Mesothelial cell of epicardium (in vitro differentiated cells): ENCODE results near the gene SOD2. TPM values are rescaled to one million over a fixed set of nuclear protein-coding genes. Genes with fewer than 3 reads are reported as not detected.
"Not testable (repeated sequence)": the region's sequence is repeated elsewhere in the genome, so short reads cannot be mapped to it uniquely, and the experiment has no call there.

Source experiments
- DNase-seq, 2 experiments: peaks; one replicate each; pipeline ENCODE4 v3.0.0; 2021; ENCODE audit warnings: low spot score in 2 of 2; ENCODE audit not compliant: unreplicated experiment in 2 of 2
- H3K27ac Mint-ChIP-seq: 2 replicates; pipeline ENCODE4 v1.8.0; 2021; ENCODE audit warnings: mixed read lengths
- H3K27me3 Mint-ChIP-seq: 2 replicates; pipeline ENCODE4 v1.8.0; 2021; ENCODE audit warnings: low read depth, mixed read lengths
- H3K36me3 Mint-ChIP-seq: 2 replicates; pipeline ENCODE4 v1.8.0; 2021; ENCODE audit warnings: mixed read lengths
- H3K4me1 Mint-ChIP-seq: 2 replicates; pipeline ENCODE4 v1.8.0; 2021; ENCODE audit warnings: mixed read lengths
- H3K4me3 Mint-ChIP-seq: 2 replicates; pipeline ENCODE4 v1.8.0; 2021; ENCODE audit warnings: mild to moderate bottlenecking, moderate library complexity, mixed read lengths
- H3K9me3 Mint-ChIP-seq: 2 replicates; pipeline ENCODE4 v1.8.0; 2021; ENCODE audit warnings: mixed read lengths
- total RNA-seq: library from RNA; stranded (reverse); gene quantifications from 3 replicates; pipeline ENCODE4 v1.2.1, GENCODE V29; 2021
- TF ChIP-seq, protein P1 (sequence below): fragments of 200-600 bp; sonication (generic); IDR thresholded peaks from one replicate; pipeline ENCODE4 v1.5.0; 2021; ENCODE audit warnings: antibody characterized with exemption; ENCODE audit not compliant: unreplicated experiment

Gene SOD2
- 62.9 to 67.6 TPM (median 65.0 TPM) in 3 replicates for total RNA-seq

DNA sequence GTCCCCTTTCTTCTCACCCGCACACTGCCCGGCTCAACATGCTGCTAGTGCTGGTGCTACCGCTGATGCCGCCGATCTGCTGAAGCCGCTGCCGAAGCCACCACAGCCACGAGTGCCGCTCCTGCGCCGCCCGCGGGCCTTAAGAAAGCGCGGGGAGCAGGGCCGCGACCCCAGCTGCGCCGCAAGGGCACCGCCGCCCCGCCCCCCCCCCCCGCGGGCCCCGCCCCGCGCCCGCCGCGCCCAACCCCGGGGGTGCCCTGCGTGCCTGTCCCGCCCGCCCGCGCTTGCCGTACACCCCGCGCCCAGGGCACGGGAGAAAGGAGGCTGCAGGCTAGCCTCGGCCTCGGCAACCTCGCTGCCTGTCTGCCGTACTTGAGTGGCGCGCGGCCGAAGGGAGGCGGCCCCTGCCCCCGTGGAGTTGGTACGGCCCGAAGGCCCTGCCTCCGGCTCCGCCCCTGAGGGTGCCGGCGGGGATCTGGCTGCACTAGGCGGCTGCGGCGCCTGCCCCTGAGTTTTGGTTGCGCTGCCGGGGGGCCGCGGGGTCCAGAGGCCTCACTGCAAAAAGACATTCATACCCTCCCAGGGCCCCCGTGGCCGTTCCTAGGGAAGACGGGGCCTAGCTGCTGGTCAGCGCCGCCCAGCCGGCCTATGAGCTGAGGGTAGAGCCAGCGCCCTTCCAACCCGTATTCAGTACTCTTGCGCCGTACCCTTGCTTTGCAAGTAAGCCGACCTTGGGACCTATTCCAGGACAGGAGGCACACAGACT is at the start of gene SOD2:
Gene SOD2 (minus strand): TSS at position 114 of the 766 bp plus-strand sequence. CDS start 74 bp downstream, at position 40.
- H3K27ac Mint-ChIP-seq, result peak within 1 kb of the TSS; percentile 92
- TF ChIP-seq, protein P1, sequence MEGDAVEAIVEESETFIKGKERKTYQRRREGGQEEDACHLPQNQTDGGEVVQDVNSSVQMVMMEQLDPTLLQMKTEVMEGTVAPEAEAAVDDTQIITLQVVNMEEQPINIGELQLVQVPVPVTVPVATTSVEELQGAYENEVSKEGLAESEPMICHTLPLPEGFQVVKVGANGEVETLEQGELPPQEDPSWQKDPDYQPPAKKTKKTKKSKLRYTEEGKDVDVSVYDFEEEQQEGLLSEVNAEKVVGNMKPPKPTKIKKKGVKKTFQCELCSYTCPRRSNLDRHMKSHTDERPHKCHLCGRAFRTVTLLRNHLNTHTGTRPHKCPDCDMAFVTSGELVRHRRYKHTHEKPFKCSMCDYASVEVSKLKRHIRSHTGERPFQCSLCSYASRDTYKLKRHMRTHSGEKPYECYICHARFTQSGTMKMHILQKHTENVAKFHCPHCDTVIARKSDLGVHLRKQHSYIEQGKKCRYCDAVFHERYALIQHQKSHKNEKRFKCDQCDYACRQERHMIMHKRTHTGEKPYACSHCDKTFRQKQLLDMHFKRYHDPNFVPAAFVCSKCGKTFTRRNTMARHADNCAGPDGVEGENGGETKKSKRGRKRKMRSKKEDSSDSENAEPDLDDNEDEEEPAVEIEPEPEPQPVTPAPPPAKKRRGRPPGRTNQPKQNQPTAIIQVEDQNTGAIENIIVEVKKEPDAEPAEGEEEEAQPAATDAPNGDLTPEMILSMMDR, result no peak
- peak within 1 kb of the TSS; percentile 90 for H3K4me3 Mint-ChIP-seq
- H3K36me3 Mint-ChIP-seq, result peaks cover 3% of the 10 kb centered on the region
- H3K4me1 Mint-ChIP-seq, result peaks cover 22% of the 10 kb centered on the region
- DNase-seq, result peak; percentile 50 to 77
- no peaks in the 10 kb centered on the region for H3K9me3 Mint-ChIP-seq
- no peaks in the 10 kb centered on the region for H3K27me3 Mint-ChIP-seq

DNA sequence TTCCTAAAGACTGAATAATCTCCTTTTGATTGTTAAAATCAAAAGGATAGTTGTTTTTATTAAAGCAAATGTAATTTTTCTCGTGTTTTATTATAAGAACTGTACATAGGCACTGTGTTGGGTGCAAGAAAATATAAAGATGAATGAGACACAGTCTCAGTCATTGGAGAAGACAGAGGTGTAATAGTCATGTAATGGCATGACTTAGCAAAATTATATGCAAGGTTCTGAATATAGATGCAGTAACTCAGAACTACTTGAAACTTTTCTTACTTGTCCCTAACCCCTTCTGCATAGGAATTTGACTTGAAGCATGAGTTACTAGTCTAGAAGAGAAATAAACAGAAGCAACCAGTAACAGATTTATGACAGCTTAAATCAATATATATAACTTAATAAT is 49.1 kb upstream of the SOD2 start:
- H3K36me3 Mint-ChIP-seq, result peaks cover 34% of the 10 kb centered on the region
- H3K27ac Mint-ChIP-seq, result no peak overlapping the region
- H3K4me1 Mint-ChIP-seq, result peaks cover 6% of the 10 kb centered on the region
- H3K9me3 Mint-ChIP-seq, result no peaks in the 10 kb centered on the region
- TF ChIP-seq, protein P1, result no peak
- H3K4me3 Mint-ChIP-seq, result no peak overlapping the region
- H3K27me3 Mint-ChIP-seq, result no peaks in the 10 kb centered on the region
- DNase-seq, result no peak

DNA sequence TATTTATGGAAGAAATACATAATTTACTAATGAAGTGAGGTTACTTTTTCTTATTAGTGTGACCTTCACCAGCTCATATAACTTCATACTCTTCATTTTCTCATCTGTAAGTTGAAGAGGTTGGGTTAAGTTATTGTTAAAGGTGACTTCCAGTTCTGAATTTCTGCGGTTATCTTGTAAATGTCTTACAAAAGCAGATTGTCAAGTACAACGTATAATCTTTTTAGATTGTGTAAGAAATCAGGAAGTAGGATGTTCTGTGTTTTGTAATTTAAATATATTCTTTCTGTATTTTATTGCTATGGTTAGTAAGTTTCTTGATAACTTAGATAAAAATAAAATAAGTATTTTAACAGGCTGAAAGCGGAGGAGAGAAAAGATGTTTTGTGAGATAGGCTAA is 46.3 kb upstream of the SOD2 start:
- Mint-ChIP-seq H3K27ac (no peak overlapping the region), H3K4me1 (peaks cover 6% of the 10 kb centered on the region), H3K36me3 (peaks cover 16% of the 10 kb centered on the region), H3K9me3 (no peaks in the 10 kb centered on the region), H3K27me3 (no peaks in the 10 kb centered on the region), H3K4me3 (no peak overlapping the region)
- no peak for DNase-seq
- TF ChIP-seq, protein P1, result no peak

DNA sequence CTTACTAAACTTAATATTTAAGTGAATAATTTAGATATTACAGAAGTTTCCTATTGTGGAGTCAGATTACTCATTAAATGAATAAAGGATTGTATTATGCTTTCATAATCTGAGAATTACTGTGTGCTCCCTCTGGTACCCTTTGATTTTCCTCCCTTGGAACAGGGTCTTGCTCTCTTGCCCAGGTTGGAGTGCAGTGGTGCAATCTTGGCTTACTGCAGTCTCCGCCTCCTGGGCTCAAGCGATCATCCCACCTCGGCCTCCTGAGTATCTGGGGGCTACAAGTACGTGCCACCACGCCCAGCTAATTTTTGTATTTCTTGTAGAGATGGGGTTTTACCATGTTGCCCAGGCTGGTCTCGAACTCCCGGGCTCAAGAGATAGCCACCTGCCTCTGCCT is 43.9 kb upstream of the SOD2 start:
- no peaks in the 10 kb centered on the region for H3K9me3 Mint-ChIP-seq
- H3K36me3 Mint-ChIP-seq, result peaks cover 9% of the 10 kb centered on the region
- TF ChIP-seq, protein P1, result no peak
- H3K4me3 Mint-ChIP-seq, result no peak overlapping the region
- H3K4me1 Mint-ChIP-seq, result peaks cover 6% of the 10 kb centered on the region
- no peak overlapping the region for H3K27ac Mint-ChIP-seq
- DNase-seq, result no peak
- H3K27me3 Mint-ChIP-seq, result no peaks in the 10 kb centered on the region

DNA sequence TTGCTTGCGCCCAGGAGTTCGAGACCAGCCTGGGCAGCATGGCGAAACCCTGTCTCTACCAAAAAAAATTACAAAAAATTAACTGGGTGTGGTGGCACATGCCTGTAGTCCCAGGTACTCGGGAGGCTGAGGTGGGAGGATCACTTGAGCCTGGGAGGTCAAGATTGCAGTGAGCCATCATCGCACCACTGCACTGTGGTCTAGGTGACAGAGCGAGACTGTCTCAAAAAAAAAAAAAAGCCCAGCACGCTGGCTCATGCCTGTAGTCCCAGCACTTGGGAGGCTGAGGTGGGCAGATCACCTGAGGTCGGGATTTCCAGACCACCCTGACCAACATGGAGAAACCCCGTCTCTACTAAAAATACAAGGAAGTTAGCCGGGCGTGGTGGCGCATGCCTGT is 40.4 kb upstream of the SOD2 start:
- H3K27me3 Mint-ChIP-seq, DNase-seq, H3K4me3 Mint-ChIP-seq, H3K9me3 Mint-ChIP-seq, H3K36me3 Mint-ChIP-seq, H3K27ac Mint-ChIP-seq: not testable (repeated sequence)
- peaks cover 26% of the 10 kb centered on the region for H3K4me1 Mint-ChIP-seq

DNA sequence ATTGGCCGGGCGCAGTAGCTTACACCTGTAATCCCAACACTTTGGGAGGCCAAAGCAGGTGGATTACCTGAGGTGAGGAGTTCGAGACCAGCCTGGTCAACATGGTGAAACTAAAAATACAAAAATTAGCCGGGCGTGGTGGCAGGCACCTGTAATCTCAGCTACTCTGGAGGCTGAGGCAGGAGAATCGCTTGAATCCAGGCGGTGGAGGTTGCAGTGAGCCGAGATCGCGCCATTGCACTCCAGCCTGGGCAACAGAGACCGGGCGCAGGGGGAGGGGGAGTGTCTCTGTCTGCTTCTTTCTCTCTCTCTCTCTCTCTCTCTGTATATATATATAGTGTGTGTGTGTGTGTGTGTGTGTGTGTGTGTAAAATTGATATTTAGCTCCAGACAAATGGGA is 39.5 kb upstream of the SOD2 start:
- H3K27ac Mint-ChIP-seq, result peak overlapping the region; percentile 30
- H3K4me3 Mint-ChIP-seq, DNase-seq, H3K27me3 Mint-ChIP-seq, H3K9me3 Mint-ChIP-seq, H3K36me3 Mint-ChIP-seq: not testable (repeated sequence)
- H3K4me1 Mint-ChIP-seq, result peaks cover 21% of the 10 kb centered on the region

DNA sequence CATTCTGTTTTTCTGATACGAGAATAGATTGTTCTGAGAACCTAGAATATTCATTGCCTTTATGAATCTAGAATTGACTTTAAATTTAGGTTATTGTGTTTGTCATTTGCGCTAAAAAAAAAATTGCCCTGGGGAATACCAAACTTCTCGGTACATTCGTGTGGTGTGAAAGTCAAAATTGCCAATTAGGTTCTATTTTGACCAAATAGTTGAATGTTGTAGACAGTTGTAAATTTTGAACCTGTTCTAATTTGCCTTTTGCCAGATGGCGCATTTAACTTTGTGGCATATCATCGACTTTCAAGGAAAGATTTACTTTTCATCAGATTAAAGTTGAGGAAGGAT is 37.3 kb upstream of the SOD2 start:
- Mint-ChIP-seq H3K4me3 (no peak overlapping the region), H3K36me3 (no peaks in the 10 kb centered on the region), H3K27me3 (no peaks in the 10 kb centered on the region), H3K4me1 (peaks cover 28% of the 10 kb centered on the region), H3K9me3 (no peaks in the 10 kb centered on the region), H3K27ac (peak overlapping the region; percentile 47)
- TF ChIP-seq, protein P1, result no peak
- DNase-seq, result no peak
